ENCODE data around the gene LRP10.

- TF ChIP-seq EZH2 (IDR thresholded peaks at IDR 0.05; ENCODE audit: low read depth, low read length, severe bottlenecking) = no peak
- TF ChIP-seq YY1 (IDR thresholded peaks at IDR 0.05; ENCODE audit: low read depth, low read length) = no peak
- TF ChIP-seq ZNF274 (IDR thresholded peaks at IDR 0.05; ENCODE audit: borderline replicate concordance, extremely low read depth, low read length) = no peak
- no peak for TF ChIP-seq RFX5 (IDR thresholded peaks at IDR 0.05; ENCODE audit: borderline replicate concordance, low read depth, low read length)
- no peak for TF ChIP-seq SIX5 (IDR thresholded peaks at IDR 0.05; ENCODE audit: low read depth, low read length)
- TF ChIP-seq MAX (IDR thresholded peaks at IDR 0.05) = no peak
- 0 out of 4 replicates have a peak, but pooled peaks of 1 of the 3 experiments have one; percentile 2 for TF ChIP-seq CTCF (IDR thresholded peaks at IDR 0.05; ENCODE audit: control extremely low read depth in 1 of 3, insufficient read depth in 1 of 3, low read depth in 1 of 3, low read length in 3 of 3)
- no peak for TF ChIP-seq POU5F1 (IDR thresholded peaks at IDR 0.05; ENCODE audit: low read depth, low read length)
- no peak for TF ChIP-seq RAD21 (IDR thresholded peaks at IDR 0.05 in 1 of 2, conservative IDR thresholded peaks at IDR 0.05 in 1 of 2; ENCODE audit: low read depth in 2 of 2, low read length in 2 of 2)
- TF ChIP-seq JUN (IDR thresholded peaks at IDR 0.05; ENCODE audit: low read depth, low read length) = no peak
- TF ChIP-seq CHD7 (IDR thresholded peaks at IDR 0.05; ENCODE audit: insufficient replicate concordance, low read length) = no peak
- no peak for TF ChIP-seq SRF (IDR thresholded peaks at IDR 0.05; ENCODE audit: low read depth, low read length)
- no peak for TF ChIP-seq CEBPB (IDR thresholded peaks at IDR 0.05; ENCODE audit: low read depth, low read length)
- no peak for TF ChIP-seq EGR1 (IDR thresholded peaks at IDR 0.05; ENCODE audit: borderline replicate concordance, low read depth, low read length)
Observed at GRCh38 chr14:22837750-22838538, 33.6 kb upstream of the LRP10 start.
